Measurements from ENCODE around the gene KRTAP10-1.
"Not testable (repeated sequence)": the region's sequence is repeated elsewhere in the genome, so short reads cannot be mapped to it uniquely, and the experiment has no call there.

KRTAP10-1 gene

DNA sequence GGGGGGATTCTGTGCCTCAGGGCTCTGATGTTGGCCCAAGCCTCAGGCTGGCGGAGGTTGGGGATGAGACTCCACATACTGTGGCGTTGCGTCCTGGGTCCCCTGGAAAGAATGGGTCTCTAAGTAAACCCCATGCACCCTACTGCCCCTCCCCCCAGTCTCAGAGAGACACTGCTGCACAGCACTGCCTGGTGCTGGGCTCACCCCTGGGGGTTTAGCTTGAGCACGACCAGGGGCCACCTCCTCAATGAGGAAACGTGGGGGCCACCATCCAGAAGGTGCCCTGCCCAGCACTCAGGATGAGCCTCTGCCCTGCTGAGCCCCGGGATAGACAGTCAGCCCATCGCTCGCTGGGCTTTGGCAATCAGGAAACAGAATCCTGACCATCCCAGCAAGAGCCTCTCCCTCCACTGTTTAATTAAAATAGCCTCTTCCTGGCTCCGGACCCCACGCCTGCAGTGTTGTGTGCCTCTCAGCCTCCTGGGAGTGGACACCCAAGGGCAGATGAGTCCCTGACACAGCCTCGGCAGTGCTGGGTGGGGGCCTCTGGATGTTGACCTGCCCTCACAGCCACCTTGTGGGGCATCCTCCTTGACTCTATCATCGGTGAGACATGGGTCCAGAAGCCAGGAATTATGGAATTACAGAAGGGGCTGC is 30.0 kb upstream of the KRTAP10-1 start:
- FAIRE-seq = no peak

DNA sequence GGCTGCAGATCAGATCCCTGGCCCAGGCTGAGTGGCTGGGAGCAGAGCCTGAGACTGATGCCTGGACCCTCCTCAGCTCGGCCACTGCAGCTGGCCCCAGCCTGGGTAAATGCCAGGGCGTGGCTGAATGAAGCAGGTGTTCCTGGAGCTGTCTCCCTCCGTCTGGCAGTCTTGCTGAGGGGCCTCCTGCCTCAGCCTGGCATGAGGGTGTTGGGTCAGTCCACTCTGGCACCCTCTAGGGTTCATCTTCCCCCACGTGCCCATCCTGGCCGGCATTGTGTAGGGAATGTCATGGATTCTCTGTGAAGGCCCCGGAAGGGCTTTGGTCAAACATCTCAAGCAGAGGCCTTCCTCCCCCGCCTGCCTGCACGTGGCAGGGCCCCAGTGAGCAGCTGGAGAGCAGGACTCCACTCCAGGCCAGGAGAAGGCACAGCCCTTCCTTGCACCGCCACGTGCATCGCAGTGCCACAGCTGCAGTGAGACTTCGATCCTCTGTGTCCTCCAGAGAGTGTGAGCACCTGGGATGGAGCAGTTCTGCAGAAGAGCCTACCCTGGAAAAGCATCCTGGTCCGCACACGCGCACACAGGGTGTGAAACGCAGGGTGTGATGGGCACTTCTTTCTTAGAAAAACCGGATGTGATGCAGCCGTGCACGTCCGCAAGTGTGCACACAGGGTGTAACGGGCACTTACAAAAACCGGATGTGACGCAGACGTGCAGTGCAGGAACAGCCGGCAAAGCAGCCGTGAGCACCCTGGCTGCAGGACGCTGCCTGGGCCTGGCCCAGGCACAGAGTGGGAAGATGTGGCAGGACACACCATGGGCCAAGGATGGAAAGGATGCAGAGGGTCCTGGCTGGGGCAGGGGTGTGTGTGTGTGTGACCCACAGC is 28.9 kb upstream of the KRTAP10-1 start:
- FAIRE-seq = no peak

DNA sequence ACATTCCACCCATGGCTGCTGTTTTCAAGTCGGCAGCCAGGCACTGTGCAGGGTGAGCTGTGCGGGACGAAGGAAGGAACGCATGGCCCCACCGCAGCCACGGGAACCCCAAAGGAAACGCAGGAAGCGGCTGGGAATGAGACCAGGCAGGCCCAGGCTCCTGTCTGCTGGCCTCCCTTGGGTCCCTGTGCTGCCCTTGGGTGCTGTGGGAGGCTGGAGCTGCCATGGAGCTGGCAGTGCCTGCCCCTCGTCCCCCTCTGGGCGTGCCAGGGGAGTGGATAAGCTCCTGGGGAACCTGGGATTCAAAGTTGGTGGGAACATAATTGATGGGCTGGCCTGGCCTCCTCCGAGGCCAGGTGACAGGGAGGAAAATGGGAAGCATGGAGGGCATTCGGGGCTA is 28.3 kb upstream of the KRTAP10-1 start:
- no peak for FAIRE-seq

DNA sequence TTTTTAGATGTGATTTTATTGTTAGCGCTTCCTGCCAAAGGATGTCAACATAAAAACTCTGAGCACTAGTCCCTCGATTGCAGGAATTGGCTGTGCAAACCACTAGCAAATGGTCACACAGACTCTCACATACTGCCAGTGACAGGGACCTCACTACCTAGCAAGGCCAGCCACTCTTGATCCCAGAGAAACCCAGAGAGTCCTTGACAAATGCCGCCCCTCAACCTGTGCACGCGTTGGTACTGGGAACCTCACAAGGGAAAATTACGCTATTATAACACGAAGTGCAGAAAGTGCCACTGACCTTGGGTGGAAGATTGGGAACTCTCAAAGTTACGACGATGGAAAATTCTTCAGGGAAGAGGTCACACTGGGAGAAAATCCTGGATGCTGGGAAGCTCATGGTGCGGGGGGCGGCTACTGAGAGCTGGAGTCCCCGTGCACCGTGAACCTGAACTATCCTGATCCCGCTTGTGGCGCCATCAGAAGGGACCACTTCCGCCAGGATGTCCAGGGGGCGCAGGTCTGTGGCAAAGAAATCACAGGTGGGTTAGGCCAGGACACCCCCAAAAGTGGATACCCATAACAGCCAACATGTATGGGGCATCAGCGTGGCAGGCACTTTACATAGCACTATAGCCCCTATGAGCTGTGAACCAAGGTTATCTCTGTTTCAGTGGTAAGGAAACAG is 27.6 kb upstream of the KRTAP10-1 start:
- no peak for FAIRE-seq

DNA sequence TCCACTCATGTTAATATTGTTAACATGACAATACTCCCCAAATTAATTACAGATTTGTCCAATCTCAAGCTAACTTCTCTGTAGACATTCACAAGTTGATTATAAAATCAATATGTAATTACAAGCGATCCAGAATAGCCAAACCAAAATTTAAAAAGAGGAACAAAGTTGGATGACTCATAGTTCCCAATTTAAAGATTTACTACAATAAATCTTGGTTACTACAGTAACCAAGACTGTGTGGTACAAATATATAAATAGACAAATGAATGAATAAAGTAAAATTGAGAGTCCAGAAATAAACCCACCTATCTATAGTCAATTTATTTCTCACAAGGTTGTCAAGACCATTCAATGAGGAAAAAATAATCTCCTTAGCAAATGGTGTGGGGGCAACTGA is 26.4 kb upstream of the KRTAP10-1 start:
- no peak for FAIRE-seq

DNA sequence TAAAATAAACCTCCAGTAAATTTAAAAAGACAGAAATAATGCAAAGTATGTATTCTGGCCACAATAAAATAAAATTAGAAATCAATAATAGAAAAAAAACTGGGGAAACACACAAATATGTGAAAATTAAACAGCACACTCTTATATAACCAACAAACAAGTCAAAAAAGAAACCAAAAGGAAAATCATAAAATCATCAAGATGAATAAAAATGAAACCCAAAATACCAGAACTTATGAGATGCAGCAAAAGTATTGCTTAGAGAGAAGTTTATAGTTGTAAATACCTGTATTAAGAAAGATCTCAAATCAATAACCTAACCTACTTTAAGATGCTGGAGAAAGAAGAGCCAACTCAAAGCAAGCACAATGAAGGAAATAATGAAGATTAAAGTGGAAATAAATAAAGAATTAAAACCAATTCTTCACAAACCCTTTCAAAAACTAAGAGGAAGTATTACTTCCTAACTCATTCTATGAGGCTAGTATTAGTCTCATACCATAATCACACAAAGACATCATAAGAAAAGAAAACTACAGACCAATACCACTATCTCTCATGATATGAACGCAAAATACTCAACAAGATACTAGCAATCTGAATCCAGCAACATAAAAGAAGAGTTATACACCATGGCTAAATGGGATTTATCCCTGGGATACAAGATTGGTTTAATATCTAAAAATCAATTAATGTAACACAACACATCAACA is 25.0 kb upstream of the KRTAP10-1 start:
- no peak for FAIRE-seq

DNA sequence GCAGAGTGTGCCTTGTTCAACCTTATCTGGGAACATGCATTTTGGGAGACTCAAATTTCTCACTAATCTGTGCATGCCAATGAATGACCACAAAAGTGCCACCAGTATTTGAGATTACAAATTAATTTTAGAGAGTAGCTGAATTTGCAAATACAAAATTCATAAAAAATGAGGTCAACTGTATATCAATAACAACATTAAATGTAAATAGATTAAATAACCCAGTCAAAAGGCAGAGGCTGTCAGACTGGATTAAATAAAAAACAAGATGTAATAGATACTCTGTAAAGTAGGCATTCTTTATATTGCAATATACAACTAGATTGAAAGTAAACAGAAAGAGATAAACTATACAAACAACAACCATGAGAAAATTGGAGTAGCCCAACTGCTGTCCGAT is 24.1 kb upstream of the KRTAP10-1 start:
- FAIRE-seq = no peak

DNA sequence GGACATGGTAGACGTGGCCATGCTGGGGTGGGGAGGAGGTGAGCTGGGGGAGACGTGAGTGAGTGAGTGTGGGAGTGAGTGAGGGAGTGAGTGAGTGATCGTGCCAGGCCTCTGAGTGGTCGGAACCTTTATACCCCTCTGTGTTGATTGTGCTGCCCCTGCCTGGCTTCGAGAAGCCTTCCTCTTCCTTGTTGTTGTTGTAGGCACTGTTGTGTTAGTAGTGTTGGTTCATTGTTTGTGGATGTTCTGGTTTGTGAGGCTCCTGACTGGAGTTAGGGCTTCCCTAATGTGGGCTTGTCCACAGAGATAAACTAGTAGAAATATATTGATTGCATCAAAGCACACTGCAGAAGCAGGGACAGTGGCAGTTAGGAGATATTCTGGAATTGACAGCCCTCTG is 18.7 kb upstream of the KRTAP10-1 start, which contains the start of gene KRTAP10-3:
KRTAP10-3 (minus strand) TSS at position 101 of the 400 bp plus-strand sequence; CDS start at position 21, 80 bp downstream.
- FAIRE-seq = no peak

DNA sequence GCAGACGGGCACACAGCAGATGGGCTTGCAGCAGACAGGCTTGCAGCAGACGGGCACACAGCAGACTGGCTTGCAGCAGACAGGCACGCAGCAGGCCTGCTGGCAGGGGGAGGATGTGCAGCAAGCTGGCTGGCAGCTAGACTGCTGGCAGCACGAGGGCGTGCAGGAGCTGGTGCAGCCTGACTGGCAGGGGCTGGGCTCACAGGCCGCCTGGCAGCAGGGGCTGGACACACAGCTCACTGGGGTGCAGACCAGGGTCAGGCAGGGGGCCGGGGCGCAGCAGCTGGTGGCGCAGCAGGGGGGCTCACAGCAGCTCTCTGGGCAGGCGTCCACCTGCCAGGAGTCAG is 18.3 kb upstream of the KRTAP10-1 start:
- FAIRE-seq = not testable (repeated sequence)

DNA sequence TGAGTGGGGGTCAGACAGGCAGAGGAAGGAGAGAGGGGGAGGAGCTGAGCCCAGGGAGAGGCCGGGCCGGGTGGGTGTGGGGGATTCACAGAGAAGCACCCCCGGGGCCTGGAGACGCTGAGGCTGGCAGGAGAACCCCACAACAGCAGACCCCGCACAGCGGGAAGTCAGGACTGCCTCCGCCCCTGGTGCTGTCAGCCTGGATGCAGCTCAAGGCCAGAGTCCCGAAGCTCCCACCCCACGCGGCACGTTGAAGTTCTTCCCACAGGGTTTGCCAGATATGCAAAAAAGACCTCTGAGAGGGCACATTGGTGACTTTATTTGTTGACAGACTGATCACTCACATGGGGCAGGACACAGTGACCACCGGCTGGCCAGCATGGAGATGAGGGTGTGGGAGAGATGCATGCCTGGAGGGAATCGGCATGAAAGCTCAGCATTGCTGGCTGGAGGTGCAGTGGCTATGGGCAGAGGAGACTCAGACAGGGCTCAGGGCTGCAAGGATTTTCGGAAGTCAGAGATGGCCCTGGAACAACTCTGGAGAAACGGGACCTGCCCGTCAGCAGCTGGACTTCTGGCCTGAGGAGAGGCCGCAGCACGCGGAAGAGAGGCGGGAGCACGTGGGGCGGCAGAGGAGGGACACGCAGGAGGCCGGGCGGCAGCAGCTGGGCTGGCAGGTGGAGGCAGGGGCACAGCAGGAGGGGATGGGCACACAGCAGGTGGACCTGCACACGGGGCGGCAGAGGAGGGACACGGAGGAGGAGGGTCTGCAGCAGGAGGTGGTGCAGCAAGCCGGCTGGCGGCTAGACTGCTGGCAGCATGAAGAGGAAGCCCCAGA is 17.7 kb upstream of the KRTAP10-1 start:
- FAIRE-seq = no peak

DNA sequence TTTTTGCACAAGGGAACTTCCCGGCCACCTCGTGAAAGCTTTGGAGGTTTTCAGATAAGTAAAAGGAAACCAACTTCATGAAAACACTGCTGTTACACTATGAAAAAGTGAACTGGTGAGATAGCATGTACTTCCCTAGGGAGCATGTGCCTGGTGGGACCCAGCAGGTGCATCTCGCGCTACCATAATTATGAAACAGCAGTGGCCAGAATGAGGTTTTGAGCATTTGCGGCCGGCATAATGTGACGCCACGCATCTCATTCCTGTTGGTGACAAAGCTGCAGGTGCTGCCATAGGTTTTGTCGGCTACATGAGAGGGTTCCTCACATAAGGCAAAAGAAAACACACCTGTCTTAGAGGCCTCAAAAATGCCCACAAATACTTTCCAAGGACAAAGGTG is 16.9 kb upstream of the KRTAP10-1 start:
- no peak for FAIRE-seq

DNA sequence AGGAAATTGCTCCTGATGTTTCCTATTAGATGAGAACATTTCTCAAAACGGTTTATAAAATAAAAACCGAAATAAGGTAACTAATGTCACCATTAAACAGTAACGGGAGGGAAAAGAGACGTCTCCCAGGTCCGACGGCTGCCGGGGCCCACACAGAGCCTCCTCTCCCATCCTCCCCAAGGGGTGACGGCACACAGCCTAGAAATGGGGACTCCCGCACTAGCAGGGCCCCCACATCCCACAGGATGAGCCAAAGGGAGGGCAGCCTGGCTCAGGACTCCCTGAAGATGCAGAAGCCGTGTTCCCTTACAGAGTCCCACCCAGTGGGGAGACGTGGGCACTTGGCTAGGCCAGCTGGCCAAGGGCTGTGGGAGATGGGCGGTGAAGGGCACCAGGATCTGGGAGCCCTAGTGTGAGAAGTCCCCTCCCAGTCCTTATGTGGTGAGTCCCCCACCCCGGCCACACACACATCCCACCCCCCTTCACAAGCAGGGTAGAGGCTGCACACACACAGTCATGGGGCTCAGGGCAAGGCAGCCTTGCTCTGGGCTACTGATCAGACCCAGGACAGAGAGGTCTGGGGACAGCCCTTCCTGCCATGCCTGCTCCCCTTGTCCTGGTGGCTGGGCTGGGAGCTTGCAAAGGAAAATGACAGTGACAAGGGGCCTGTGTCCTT is 15.3 kb upstream of the KRTAP10-1 start:
- no peak for FAIRE-seq

DNA sequence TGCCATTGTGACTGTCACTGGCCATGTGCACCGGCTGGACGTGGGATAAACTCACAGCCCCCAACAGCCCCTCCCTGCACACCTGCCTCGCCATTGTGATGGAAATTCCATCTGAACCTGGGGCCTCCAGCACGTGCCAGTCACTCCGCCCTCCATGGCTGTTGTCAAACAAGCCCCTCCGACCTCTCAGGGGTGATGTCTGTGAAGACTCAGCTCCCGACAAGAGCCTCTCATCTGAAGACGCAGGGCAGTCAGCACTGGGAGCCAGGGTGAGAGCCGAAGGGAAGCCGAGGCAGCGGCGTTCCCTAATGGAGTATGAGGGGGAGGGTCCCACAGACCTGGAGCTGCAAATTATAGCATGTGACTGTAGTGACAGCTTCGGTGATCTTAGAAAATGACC is 12.7 kb upstream of the KRTAP10-1 start:
- FAIRE-seq = no peak

DNA sequence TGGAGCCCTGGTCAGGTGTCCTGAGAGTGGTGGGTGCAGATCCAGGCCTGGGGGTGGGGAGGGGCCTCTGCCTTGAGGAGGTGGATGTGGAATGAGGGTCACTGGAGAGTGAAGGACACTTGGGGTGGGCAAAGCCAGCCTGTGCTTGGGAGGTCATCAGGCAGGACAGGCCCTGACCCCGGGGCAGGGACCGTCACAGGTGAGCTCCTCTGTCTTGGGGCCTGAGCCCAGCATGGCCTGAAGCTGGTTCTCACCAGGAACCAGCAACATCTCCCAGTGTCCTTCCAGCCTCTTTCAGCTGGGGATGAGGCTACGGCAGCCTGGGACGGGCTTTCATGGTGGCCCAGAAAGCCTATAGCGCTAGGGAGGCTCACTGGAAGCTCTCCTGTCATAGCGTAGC is 12.1 kb upstream of the KRTAP10-1 start:
- FAIRE-seq = no peak

DNA sequence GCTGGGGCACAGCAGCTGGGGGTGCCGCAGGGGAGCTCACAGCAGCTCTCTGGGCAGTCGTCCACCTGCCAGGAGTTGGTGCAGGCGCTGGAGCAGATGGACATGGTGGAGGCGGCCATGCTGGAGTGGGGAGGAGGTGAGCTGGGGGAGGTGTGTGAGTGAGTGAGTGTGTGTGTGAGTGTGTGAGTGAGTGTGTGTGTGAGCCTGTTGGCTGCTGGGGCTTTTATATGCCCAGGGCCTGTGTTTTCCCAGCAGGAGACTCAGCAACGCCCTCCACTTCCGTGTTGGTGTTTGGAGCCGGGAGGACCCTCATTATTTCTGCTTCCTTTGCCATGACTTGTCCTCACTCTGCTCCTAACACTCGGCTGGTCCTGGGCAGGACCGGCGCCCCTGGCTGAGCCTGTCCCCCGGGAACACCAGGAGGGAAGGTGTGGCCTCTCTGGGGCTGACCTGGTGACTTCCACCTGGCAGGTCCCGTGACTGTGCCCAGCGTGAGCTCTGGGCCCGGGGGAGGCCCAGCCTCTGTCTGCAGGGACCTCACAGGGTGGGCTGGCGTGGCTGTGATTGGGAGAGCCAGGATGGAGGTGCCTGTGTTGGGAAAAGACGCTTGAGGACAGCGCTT is 11.5 kb upstream of the KRTAP10-1 start, which contains the start of gene KRTAP10-2:
KRTAP10-2 (minus strand) TSS at position 166 of the 622 bp plus-strand sequence; CDS start at position 119, 47 bp downstream.
- FAIRE-seq = no peak

DNA sequence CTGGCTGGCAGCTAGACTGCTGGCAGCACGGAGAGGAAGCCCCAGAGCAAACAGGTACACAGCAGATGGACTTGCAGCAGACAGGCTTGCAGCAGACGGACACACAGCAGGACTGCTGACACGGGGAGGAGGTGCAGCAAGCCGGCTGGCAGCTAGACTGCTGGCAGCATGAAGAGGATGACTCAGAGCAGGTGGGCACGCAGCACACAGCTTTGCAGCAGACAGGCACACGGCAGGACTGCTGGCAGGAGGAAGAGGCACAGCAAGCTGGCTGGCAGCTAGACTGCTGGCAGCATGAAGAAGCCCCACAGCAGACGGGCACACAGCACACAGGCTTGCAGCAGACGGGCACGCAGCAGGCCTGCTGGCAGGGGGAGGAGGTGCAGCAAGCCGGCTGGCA is 10.8 kb upstream of the KRTAP10-1 start:
- no peak for FAIRE-seq

DNA sequence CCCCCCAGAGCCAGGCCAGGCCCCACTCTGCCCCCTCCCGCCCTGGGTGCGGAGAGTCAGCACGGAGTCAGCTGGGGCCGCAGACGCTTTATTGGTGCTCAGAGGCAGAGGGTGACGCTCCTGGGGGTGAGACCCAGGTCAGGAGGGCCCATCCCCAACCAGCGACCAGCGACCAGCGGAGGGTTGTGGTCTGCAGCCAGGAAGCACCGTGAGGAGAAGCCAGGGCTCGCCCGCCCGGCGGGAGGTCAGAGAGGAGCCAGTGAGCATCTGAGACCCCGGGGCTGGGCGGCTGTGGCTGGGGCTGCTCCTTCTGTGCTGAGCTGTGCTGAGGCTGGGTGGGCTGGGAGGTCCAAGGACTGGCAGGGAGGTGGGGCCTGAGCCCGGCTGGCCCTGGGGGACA is 10.3 kb upstream of the KRTAP10-1 start:
- not testable (repeated sequence) for FAIRE-seq

DNA sequence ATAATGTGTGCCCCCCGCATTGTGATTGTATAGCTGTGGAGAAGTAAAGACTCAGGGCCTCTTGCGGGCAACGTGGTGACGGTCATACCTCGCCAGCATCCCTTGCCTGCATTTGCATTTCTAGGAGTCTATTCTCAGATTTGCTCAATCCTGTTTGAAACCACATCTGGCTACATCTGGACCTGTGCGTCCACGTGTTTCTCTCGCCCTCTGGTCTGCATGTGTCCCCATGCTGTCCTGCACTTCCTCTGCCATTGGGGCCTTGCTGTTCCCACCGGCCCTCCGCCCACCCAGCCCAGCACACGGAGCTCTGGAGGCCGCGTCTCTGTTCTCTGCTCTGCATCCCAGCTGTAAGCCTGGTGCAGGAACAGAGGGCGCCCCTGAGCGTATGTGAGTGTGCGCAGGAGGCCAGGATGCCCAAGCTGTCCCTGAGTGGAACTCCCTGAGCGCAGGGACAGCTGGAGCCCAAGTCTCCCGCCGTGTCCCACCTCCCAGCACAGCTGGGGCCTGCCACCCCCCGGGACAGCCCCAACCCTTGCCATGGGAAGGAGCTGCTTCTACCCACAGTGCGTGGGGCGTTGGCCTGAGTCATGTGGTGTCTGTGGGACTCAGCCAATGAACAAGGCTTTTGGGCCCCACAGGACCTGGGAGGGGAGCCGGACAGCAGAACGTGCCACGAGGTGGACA is 9.7 kb upstream of the KRTAP10-1 start:
- FAIRE-seq = no peak

DNA sequence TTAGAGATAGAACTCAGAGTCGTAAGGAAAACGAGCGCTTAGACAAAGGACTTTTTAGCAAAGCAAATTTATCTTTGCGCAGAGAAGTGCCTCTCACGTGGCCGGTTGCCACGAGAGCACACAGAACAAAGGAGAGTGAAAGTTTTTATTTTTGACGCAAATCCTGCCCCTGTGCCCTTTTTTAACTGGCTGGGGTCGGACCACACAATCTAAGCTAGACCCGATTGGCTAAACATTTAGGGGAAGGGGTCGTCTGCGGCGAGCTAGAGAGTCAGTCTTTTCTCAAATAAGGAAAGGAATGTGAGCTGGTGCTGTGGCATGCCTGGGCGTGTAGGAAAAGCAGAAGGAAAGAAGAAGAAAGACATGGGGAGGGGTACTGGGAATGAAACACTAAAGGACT is 8.9 kb upstream of the KRTAP10-1 start:
- FAIRE-seq = no peak

DNA sequence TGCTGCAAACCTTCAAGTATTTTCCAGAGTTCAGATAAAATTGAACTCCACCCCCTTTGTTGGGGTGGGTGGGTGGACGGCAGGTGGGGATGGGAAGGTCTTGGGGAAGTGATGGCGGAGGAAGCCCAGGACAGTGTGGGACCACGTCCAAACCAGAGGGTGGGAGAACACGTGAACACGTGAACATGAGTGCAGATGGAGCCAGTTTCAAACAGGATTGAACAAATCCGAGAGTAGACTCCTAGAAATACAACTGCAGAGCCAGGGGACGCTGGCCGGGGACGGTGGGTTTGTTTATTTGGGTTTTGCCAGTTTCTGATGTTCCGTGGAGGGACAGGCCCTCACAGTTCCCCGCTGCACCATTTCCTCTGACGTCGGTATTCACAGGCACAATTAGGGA is 8.4 kb upstream of the KRTAP10-1 start:
- no peak for FAIRE-seq
